Heart left ventricle (tissue), 16 donors: ENCODE measurements around the gene BRIX1. TPM values are rescaled to one million over a fixed set of nuclear protein-coding genes. Genes with fewer than 3 reads are reported as not detected.

Experiments
- ATAC-seq, 4 donors: fragments of 200-7000 bp; cut with Tn5 transposase; one replicate each; pipeline ENCODE4 v1.9.1; 2020 to 2022; ENCODE audit warnings: moderate library complexity in 4 of 4, mild to moderate bottlenecking in 3 of 4, moderate number of reproducible peaks in 1 of 4
- DNase-seq, 5 donors: peaks; one replicate each; pipeline ENCODE4 v3.0.0-alpha.2; 2020
- H3K27ac ChIP-seq, 12 donors: fragments of 200-600 bp; sonication (generic) in 4 of 12; one replicate each; pipeline versions ENCODE4 v1.5.0 to v1.8.0; 2016 to 2022; ENCODE audit warnings: mild to moderate bottlenecking in 2 of 12
- H3K27me3 ChIP-seq, 9 donors: fragments of 200-600 bp; sonication (generic) in 2 of 9; one replicate each; pipeline versions ENCODE4 v1.5.1 to v1.8.0; 2016 to 2022; ENCODE audit warnings: mild to moderate bottlenecking in 3 of 9
- H3K36me3 ChIP-seq, 9 donors: fragments of 200-600 bp; sonication (generic) in 2 of 9; one replicate each; pipeline versions ENCODE4 v1.5.0 to v1.8.0; 2018 to 2022; ENCODE audit warnings: mild to moderate bottlenecking in 2 of 9
- H3K4me1 ChIP-seq, 12 donors: fragments of 200-600 bp; sonication (generic) in 4 of 12; one replicate each; pipeline versions ENCODE4 v1.5.0 to v1.8.0; 2016 to 2022; ENCODE audit warnings: mild to moderate bottlenecking in 3 of 12
- H3K4me3 ChIP-seq, 12 donors: fragments of 200-600 bp; sonication (generic) in 4 of 12; one replicate each; pipeline versions ENCODE4 v1.5.0 to v1.8.0; 2017 to 2022; ENCODE audit warnings: mild to moderate bottlenecking in 9 of 12, moderate library complexity in 4 of 12
- H3K9me3 ChIP-seq, 12 donors: fragments of 200-600 bp; sonication (generic) in 4 of 12; one replicate each; pipeline versions ENCODE4 v1.5.0 to v1.8.0; 2016 to 2022; ENCODE audit warnings: mild to moderate bottlenecking in 1 of 12
- POLR2A ChIP-seq, 2 donors: fragments of 450-650 bp; IDR thresholded peaks; one replicate each; pipeline ENCODE4 v1.6.1; 2017; ENCODE audit warnings: antibody characterized with exemption in 2 of 2, mild to moderate bottlenecking in 2 of 2, moderate library complexity in 2 of 2
- WGBS, 4 donors: extraction: QIAGEN DNeasy Blood & Tissue Kit in 2 of 4; methylation state at CpG; one replicate each; pipeline versions ENCODE4 v1.1.5 to v1.1.7; 2013 to 2018; 5-methylcytosine and 5-hydroxymethylcytosine counted together
- intact Hi-C, 10 donors: fragments of 100-400 bp; cut with DNase I; formaldehyde crosslinking; loops; one replicate each; pipeline versions ENCODE4 v1.11.1 to v1.14.2; 2022
- polyA plus RNA-seq, 2 donors: library from polyadenylated mRNA; stranded (reverse); fragments of 200-250 nt; gene quantifications; one replicate each; pipeline ENCODE4 v1.2.3, GENCODE V29; 2013
- total RNA-seq, 9 donors: library from RNA; depleted of rRNA in 2 of 9; stranded (reverse); fragments of >200 nt in 2 of 9; fragmentation: NEBNext Ultra II Directional in 3 of 9; extraction: Animal tissue kit (Norgen Biotek cat#: 25700) in 3 of 9; gene quantifications; one replicate each; pipeline versions ENCODE4 v1.1.0 to v1.2.4, GENCODE V29; 2016 to 2023
- TF ChIP-seq, protein P1 (sequence below), 12 donors: fragments of 200-600 bp; sonication (generic) in 4 of 12; IDR thresholded peaks; one replicate each; pipeline versions ENCODE4 v1.5.0 to v1.8.0; 2018 to 2022; ENCODE audit warnings: antibody characterized with exemption in 12 of 12, mild to moderate bottlenecking in 5 of 12
- donor health status: ischemic (EF 13 %, LVEDD 7.1; RV severe dilation, severe dysfunction).
- donor health status: healthy with polysubstance abuse.
- donor health status: DM: no; HTN: yes; CAD: no.
- donor health status: DM: no; HTN: no; CAD: no.
- donor health status: ischemic (EF 25% LVEDD 6.9; RV normal size, moderate dysfunction).
- donor health status: ischemic (EF 25% LVEDD 5.7; RV mildly dilated, moderate dysfunction).
- donor health status: healthy.
- donor health status: DM: yes; HTN: yes; CAD: no.
- donor health status: ischemic (EF 35%, LVEDD 5.7; RV mildly dilated, moderate dysfunction).
- donor health status: nonischemic (EF 11% LVEDD 7.7; RV severe dilation, severe dysfunction).
- donor health status: DM: yes; HTN: yes; CAD: no.
- donor health status: PGD.
- donor health status: ischemic (EF 29% LVEDD 5.4; RV normal size, mild dysfunction).
- donor health status: nonischemic (EF 23%, LVEDD 6.1; RV moderate dilation, normal function).

Gene BRIX1
- total and polyA plus RNA-seq, 11 donors = 10.2 to 19.6 (median 14.5) TPM

DNA sequence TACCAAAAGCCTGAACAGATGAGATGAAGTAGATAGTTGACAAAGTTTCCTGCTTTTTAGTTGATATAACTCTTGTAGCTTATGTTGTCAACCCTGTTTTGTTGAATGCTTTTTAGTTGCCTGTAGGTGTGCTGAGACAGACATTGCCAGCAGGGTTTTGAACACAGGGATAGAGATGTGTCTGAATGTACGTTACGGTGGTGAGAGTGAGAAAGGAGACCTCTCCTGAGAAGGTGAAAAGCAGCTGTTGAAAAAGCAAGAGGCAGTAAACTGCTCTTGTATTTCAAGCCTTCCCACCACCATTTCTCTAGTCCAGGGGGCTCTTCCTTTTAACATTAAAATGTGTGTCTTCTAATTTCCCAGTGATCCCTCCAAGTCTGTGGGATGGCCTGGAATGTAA lies 28.5 kb downstream of the BRIX1 start:
- peak overlapping the region in 1 of 12 donors; percentile 18 for H3K4me3 ChIP-seq
- H3K36me3 ChIP-seq = peaks cover 0 to 99% (median 88%) of the 10 kb centered on the region in 9 donors
- DNase-seq (no peak), ATAC-seq (peak in 3 of 4 donors; percentile 22 to 55 (median 42))
- H3K27ac ChIP-seq = peak overlapping the region in 10 of 12 donors; percentile 0 to 70 (median 58)
- no peaks in the 10 kb centered on the region for H3K27me3 ChIP-seq
- no peaks in the 10 kb centered on the region for H3K9me3 ChIP-seq
- intact Hi-C loops = no loop called here
- peaks cover 0 to 14% (median 2%) of the 10 kb centered on the region in 12 donors for H3K4me1 ChIP-seq
- no peak for TF ChIP-seq POLR2A (IDR thresholded peaks at IDR 0.05)
- TF ChIP-seq, protein P1, sequence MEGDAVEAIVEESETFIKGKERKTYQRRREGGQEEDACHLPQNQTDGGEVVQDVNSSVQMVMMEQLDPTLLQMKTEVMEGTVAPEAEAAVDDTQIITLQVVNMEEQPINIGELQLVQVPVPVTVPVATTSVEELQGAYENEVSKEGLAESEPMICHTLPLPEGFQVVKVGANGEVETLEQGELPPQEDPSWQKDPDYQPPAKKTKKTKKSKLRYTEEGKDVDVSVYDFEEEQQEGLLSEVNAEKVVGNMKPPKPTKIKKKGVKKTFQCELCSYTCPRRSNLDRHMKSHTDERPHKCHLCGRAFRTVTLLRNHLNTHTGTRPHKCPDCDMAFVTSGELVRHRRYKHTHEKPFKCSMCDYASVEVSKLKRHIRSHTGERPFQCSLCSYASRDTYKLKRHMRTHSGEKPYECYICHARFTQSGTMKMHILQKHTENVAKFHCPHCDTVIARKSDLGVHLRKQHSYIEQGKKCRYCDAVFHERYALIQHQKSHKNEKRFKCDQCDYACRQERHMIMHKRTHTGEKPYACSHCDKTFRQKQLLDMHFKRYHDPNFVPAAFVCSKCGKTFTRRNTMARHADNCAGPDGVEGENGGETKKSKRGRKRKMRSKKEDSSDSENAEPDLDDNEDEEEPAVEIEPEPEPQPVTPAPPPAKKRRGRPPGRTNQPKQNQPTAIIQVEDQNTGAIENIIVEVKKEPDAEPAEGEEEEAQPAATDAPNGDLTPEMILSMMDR (IDR thresholded peaks at IDR 0.05) = no peak
- 58 to 71% (median 62%) methylated on average over 2 of the region's 2 CpGs for WGBS, 4 donors

DNA sequence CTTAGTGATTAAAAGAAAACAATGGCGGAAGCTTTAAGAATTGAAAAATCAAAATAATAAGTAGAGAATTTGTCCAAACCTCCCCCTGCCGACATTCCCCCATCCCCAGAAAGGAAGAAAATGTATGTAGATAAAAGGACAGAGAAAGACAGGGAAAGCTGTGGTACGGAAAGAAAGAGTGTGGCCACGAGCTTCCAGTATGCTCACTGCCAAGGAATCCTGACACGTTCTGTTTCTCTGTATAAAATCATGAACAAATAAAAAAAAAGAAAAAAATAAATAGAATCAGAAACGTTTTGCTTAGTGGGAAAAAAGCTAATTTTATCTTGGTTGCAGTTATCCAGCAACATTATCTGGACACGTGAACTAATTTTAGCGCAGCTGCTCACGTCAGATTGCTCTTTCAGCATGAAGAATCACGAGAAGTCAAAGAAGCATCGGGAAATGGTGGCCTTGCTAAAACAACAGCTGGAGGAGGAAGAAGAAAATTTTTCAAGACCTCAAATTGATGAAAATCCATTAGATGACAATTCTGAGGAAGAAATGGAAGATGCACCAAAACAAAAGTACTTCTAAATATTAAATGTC lies 29.0 kb downstream of the BRIX1 start:
- intact Hi-C loops = no loop called here
- peak in 3 of 5 donors; percentile 20 to 33 (median 31) for DNase-seq

DNA sequence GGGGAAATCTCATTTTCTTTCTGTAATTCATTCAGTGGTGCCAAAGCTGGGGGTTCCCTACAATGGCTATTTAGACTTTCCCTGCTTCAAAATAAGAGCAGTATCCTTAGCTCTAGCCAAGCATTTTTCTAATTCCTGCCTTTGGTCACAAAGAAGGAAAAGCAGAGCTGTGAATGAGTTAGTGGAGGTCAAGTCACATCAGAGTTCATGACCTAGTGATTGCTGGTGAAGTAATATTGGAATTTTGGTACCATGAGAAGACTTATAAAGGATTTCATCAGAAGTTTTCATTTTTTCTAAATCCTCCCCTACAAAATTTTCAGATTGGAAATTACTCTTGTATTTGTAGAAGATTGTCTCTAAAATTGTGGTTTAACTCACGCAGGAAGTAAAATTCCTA lies 41.8 kb downstream of the BRIX1 start:
- no peaks in the 10 kb centered on the region for H3K9me3 ChIP-seq
- ATAC-seq = no peak
- TF ChIP-seq, protein P1 (IDR thresholded peaks at IDR 0.05) = no peak
- no peak for TF ChIP-seq POLR2A (IDR thresholded peaks at IDR 0.05)
- DNase-seq = no peak
- intact Hi-C loops = loop anchor here in 1 of 10 donors (10.0 kb wide), 1 partner anchor 967 kb away; no protein-coding TSS in a partner anchor
- H3K4me3 ChIP-seq = no peak overlapping the region
- WGBS, 4 donors = 91 to 100% (median 95%) methylated on average over 1 of the region's 1 CpG
- H3K36me3 ChIP-seq = peaks cover 0 to 50% (median 39%) of the 10 kb centered on the region in 9 donors
- no peak overlapping the region for H3K27ac ChIP-seq
- no peaks in the 10 kb centered on the region for H3K4me1 ChIP-seq
- H3K27me3 ChIP-seq = no peaks in the 10 kb centered on the region

More for the DNA sequence above, 29.0 kb downstream of the BRIX1 start:
- Histone ChIP-seq H3K27ac (peak overlapping the region in 10 of 12 donors; percentile 0 to 70 (median 58)), H3K27me3 (no peaks in the 10 kb centered on the region), H3K4me3 (peak overlapping the region in 4 of 12 donors; percentile 0 to 18 (median 7)), H3K9me3 (no peaks in the 10 kb centered on the region), H3K4me1 (peaks cover 0 to 14% (median 2%) of the 10 kb centered on the region in 12 donors), H3K36me3 (peaks cover 0 to 99% (median 90%) of the 10 kb centered on the region in 9 donors)
- no peak for TF ChIP-seq POLR2A (IDR thresholded peaks at IDR 0.05)
- TF ChIP-seq, protein P1 (IDR thresholded peaks at IDR 0.05) = no peak
- peak; percentile 54 to 75 (median 69) for ATAC-seq
- 44 to 58% (median 51%) methylated on average over 11 of the region's 11 CpGs for WGBS, 4 donors

DNA sequence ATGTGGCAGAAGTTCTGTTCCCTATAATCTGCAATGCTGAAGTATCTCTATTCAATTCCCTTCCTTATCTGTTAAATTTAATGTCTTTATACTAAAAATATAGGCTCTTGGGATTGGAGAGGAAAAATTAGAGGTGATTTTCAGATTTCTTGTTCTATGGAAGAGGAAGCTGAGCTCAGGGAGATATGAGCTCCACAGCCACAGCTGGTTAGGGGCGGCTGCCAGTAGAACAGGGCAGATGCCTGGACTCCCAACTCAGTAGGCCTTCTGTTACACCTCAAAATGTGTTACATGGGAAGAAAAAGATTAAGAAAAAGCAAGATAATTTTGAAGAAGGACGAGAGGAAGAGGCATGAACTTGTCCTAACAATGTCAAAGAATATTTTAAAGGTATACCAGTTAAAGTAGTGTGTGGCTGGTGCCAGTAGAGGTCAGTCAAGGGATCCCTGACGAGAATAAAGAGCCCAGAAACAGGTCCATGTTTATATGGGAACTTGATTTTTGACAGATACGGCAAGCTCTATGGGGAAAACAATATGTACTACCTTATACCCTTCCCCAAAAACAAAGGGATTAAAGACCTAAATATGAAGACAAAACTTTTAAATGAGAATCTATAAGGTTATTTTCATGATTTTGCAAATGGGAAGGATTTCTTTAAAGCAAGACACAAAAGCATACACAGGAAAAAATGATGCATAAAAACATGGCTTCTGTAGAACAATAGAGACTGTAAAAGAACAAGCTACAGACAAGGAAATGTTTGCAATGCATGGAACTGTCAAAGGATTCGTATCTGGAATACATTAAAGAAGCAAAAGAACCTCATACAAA lies 42.6 kb downstream of the BRIX1 start:
- Histone ChIP-seq H3K4me1 (no peaks in the 10 kb centered on the region), H3K9me3 (no peaks in the 10 kb centered on the region), H3K27me3 (no peaks in the 10 kb centered on the region), H3K4me3 (no peak overlapping the region), H3K27ac (no peak overlapping the region), H3K36me3 (peaks cover 0 to 42% (median 32%) of the 10 kb centered on the region in 9 donors)
- intact Hi-C loops = loop anchor here in 1 of 10 donors (10.0 kb wide), 1 partner anchor 967 kb away; no protein-coding TSS in a partner anchor
- 55 to 56% (median 55%) methylated on average over 5 of the region's 5 CpGs for WGBS, 4 donors
- no peak for DNase-seq
- no peak for TF ChIP-seq POLR2A (IDR thresholded peaks at IDR 0.05)
- TF ChIP-seq, protein P1 (IDR thresholded peaks at IDR 0.05) = peak; percentile 19 to 60 (median 43)
- peak in 3 of 4 donors; percentile 62 to 73 (median 65) for ATAC-seq
